OCI-LY1 (cell line): Measurements from ENCODE around the gene RMI2.

ENCODE experiments used
- EZH2 ChIP-seq: fragments of 200-600 bp; sonication (generic), shearing (Covaris generic); IDR thresholded peaks from 2 replicates; pipeline ENCODE4 v1.8.0; 2017; ENCODE audit warnings: borderline replicate concordance, mixed run types, mild to moderate bottlenecking, antibody characterized with exemption, low read length, moderate library complexity, mixed read lengths
- TF ChIP-seq, protein P1 (sequence below): fragments of 200-600 bp; sonication (generic), shearing (Covaris generic); IDR thresholded peaks from 2 replicates; pipeline ENCODE4 v1.5.1; 2017; ENCODE audit warnings: mild to moderate bottlenecking, antibody characterized with exemption, low read length, moderate library complexity, mixed read lengths

DNA sequence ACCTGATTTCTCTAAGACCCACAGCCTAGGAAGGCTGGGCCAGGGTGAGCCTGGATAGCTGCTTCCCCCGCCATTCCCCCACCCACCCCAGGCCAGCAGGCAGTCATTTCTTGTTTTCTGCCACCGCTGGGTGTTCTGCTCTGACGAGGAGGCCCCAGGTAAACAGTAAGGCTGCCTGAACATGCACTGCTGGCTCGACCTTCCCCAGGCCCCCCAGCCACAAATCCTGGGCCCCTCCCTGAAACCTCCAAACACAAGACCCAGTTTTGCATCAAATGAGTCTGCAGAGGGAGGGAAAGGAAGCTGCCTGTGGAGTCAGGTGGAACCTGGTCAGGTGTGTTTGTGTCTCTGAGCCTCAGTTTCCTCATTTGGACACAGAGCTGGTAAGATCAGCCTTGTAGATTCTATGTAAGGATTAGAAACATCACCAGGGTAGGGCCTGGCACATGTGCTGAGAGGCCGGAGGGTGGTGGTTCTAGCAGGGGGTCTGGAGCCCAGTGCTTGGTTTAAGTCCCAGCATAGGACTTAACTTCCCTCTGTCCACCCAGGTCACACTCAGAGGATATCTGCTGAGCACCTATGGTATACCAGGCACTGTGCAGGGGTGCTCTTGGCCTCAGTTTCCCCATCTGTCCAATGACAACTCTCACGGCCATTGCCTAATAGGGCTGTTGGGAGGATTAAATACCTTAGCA lies 45.2 kb upstream of the RMI2 start:
- TF ChIP-seq, protein P1, sequence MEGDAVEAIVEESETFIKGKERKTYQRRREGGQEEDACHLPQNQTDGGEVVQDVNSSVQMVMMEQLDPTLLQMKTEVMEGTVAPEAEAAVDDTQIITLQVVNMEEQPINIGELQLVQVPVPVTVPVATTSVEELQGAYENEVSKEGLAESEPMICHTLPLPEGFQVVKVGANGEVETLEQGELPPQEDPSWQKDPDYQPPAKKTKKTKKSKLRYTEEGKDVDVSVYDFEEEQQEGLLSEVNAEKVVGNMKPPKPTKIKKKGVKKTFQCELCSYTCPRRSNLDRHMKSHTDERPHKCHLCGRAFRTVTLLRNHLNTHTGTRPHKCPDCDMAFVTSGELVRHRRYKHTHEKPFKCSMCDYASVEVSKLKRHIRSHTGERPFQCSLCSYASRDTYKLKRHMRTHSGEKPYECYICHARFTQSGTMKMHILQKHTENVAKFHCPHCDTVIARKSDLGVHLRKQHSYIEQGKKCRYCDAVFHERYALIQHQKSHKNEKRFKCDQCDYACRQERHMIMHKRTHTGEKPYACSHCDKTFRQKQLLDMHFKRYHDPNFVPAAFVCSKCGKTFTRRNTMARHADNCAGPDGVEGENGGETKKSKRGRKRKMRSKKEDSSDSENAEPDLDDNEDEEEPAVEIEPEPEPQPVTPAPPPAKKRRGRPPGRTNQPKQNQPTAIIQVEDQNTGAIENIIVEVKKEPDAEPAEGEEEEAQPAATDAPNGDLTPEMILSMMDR: no peak
- no peak for TF ChIP-seq EZH2
